ENCODE results near the gene VWA5B2. TPM values are rescaled to one million over a fixed set of nuclear protein-coding genes. Genes with fewer than 3 reads are reported as not detected.
"Not testable (repeated sequence)": the region's sequence is repeated elsewhere in the genome, so short reads cannot be mapped to it uniquely, and the experiment has no call there.

The VWA5B2 gene
- total RNA-seq, 1 experiment from 2014 or later, result not detected

DNA sequence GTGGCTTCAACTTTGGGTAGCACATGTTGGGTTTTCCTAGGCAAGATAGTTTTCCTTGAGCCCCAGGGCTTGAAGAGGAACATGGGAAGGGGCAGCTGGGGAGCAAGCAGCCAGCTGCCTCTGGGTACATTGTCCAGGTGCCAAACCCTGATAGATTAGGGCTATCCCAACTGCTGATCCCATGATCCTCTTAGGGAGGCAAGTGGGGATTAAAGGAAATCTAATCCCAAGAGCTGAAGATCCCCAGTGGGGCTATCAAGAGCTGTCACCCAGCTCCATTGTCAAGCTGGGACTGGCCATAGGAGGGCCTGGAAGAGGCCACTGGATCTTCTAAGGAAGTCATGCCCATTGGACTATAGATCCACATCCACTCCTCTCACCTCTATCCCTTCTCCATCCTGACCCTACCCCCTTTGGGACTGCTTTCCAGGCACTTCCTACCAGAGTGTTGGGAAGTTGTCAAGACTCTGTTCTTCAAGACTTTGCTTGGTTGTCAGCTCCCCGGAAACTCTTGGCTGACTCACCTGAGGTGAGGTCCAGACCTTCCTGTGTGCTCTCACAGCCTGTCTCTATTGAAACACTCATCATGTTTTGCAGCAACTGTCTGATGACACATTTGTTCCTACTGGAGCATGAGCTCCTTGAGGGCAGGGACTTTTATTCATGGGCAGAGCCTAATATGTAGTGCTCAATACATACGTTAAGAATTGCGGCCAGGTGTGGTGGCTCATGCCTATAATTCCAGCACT lies 26.1 kb downstream of the VWA5B2 start:
- Histone ChIP-seq H3K27me3 (peaks cover 4% of the 10 kb centered on the region; the same call in 1 of the 2 replicates), H3K4me3 (no peak overlapping the region), H3K9me3 (no peaks in the 10 kb centered on the region), H3K36me3 (peaks cover 2% of the 10 kb centered on the region; the same call in 1 of the 2 replicates)
- DNase-seq, result no peak

- Histone ChIP-seq H3K4me3 (no peak overlapping the region), H3K9me3 (no peaks in the 10 kb centered on the region), H3K27me3 (peaks cover 15% of the 10 kb centered on the region), H3K36me3 (peaks cover 2% of the 10 kb centered on the region; the same call in 1 of the 2 replicates)
- no peak for DNase-seq
These were observed 27.9 kb downstream of the VWA5B2 start for GRCh38 chr3:184257083-184257915.

DNA sequence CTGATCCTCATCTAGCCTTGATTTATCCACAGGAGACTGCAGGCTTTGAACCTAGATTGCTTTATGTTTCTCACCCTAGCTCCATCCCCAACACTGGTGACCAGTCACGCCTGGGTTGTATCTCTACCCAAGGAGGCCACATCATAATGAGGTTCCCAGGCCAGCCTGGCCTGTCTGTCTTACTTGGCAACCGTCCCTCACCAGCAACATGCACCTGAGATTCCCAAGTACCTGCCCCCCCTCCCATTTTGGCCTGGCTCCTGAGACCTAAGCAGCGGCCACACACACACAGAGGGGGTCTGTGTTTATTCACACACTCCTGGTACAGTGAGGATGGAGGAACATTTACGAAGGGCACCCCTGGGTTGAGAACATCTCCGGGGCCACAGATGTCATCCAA lies 29.5 kb downstream of the VWA5B2 start:
- Histone ChIP-seq H3K9me3 (no peaks in the 10 kb centered on the region), H3K27me3 (peaks cover 15% of the 10 kb centered on the region), H3K4me3 (no peak overlapping the region), H3K36me3 (0 out of 2 replicates have a peak, but pooled peaks cover 2% of the 10 kb centered on the region)
- DNase-seq, result no peak

- Histone ChIP-seq H3K36me3 (0 out of 2 replicates have a peak, but pooled peaks cover 2% of the 10 kb centered on the region), H3K4me3 (no peak overlapping the region), H3K9me3 (no peaks in the 10 kb centered on the region), H3K27me3 (peaks cover 15% of the 10 kb centered on the region)
- DNase-seq, result no peak
These were observed 30.1 kb downstream of the VWA5B2 start for GRCh38 chr3:184259396-184259877.

DNA sequence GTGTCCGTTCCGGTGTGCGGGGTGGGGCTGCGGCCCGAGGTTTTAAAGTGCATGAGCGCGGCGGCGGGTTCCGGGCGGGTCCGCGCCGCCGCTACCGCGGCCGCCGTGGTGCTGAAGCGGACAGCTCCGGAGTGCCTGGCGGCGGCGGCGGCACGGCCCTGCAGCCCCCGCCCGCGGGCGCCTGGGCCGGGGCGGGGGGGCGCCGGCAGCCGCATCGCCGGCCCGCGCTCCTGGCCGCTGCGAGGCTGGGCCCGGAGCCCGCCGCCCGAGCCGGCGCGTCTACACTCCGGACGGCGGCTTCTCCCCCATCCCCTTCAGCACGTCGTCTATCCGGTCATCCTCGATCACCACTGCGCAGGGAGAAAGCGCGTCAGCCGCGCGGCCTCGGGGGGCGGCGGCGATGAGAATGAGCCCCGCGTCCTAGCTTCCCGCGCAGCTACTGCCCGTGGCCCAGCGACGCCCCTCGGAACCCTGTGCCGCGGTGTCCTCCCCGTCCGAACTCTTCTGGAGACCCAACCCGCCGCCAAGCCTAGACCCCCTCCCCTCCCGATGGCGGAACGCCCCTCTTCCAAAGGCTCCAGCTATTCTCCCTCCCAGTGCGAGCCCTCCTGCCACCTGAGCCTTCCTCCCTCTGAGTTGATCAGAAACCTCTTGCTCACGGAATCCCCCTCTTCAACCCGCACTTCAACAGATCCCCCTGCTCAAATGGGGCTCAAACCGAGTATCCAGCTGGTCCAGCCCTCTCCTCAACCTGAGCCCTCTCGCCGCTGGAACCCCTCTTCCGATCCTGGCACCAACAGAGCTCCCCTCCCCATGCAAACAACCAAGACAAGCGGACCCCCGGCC lies 30.7 kb downstream of the VWA5B2 start:
- peak; percentile 51 for DNase-seq
- no peaks in the 10 kb centered on the region for H3K9me3 ChIP-seq
- H3K27me3 ChIP-seq, result peaks cover 15% of the 10 kb centered on the region
- 0 out of 2 replicates have a peak, but pooled peaks cover 2% of the 10 kb centered on the region for H3K36me3 ChIP-seq
- H3K4me3 ChIP-seq, result peak overlapping the region; percentile 53

DNA sequence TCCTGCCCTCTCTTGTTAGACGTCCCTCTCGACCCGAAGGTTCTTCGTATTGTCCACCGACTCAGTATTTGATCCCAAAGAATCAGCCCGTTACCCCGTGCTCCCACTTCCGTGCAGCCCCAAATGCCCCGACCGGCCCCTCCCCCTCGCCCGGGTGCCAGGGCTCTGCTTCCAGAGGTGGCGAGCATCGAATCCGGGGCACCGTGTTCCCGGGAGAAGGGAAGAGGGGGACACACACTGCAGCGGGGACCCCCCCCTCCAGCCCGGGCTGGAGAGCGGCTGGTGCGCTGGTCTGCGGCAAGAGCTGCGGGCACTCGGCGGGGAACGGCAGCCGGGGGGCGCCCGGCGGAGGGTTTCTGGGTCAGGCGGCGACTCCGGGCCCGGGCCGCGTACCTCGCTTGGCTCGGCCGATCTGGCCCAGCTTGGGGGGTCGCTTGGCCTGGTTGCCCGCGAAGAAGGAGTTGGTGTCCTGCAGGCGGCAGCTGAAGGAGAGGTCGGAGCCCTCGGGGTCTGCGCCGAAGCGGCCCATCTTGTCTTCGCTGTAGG lies 31.4 kb downstream of the VWA5B2 start:
- Histone ChIP-seq H3K9me3 (no peaks in the 10 kb centered on the region), H3K36me3 (0 out of 2 replicates have a peak, but pooled peaks cover 2% of the 10 kb centered on the region), H3K4me3 (peak overlapping the region; percentile 53), H3K27me3 (peaks cover 15% of the 10 kb centered on the region)
- no peak for DNase-seq

GRCh38 chr3:184261270-184261853 lies 32.0 kb downstream of the VWA5B2 start, which contains the start of gene CAMK2N2:
Gene CAMK2N2 (minus strand): TSS chr3:184261553. CDS start chr3:184261285, 268 bp downstream.
- Histone ChIP-seq H3K27me3 (peaks cover 15% of the 10 kb centered on the region), H3K9me3 (no peaks in the 10 kb centered on the region), H3K36me3 (0 out of 2 replicates have a peak, but pooled peaks cover 2% of the 10 kb centered on the region), H3K4me3 (peak within 1 kb of the TSS; percentile 53)
- peak; percentile 90 for DNase-seq

DNA sequence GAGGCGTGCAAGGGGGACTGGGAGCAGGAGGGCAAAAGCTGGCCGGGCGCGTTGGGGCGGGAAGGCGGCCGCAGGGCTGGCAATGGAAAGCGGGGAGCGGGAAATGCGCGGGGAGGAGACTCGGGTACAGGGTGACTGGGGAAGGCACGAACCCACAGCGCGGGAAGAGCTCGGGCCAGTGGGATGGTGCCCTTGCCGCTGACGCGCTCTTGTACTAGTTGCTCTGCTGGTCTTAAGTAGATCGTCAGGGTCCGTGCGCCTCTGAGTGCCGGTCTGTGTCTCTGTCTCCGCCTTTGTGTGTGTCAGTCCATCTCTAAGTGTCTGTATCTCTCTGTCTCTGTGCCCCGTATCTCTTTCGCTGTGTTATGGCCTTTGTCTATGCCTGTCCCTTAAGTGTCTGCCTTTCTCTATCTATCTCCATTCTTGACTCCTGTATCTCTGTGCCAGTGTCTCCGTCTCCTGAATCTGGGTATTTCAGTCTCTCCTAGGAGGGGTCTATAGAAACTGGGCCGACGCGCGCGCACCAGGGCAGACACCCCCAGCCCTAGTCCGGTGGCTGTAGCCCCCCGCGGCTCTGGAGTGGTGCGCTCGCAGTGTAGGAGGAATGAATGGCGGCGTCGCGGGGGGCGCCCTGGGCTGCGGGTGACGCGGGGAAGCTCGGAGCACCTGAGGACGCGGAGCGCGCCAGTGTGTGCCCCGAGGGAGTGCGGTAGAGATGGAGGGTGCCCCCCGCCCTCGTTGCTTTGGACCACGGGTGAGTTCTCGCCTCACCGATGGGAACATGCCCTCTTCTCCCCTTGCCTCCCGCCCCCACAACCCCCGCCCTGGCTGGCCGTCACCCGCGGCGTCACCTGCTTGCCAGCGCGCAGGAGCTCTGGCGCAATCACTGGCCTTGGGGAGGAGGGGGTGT lies 32.7 kb downstream of the VWA5B2 start:
- Histone ChIP-seq H3K9me3 (no peaks in the 10 kb centered on the region), H3K27me3 (peaks cover 15% of the 10 kb centered on the region), H3K36me3 (0 out of 2 replicates have a peak, but pooled peaks cover 2% of the 10 kb centered on the region), H3K4me3 (peak overlapping the region; percentile 53)
- no peak for DNase-seq

DNA sequence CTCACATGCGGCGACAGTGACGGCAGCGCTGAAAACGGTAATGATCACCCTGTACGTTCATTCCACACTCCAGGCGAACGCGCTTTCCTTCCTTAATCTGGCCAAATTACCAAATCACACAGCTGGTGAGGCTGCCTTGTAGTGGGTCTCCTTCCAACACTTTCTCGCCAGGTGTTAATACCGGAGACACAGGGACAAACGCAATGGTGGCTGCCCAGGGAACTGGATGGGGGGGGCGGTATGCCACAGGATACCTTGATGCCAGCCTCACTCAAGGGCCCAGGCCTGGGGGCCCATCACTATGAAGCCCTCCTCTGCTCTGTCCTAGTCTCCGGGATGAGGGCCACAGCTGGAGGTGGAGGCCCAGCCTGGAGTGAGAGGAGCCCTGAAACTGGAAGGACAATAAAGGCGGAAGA lies 33.4 kb downstream of the VWA5B2 start:
- Histone ChIP-seq H3K36me3 (0 out of 2 replicates have a peak, but pooled peaks cover 2% of the 10 kb centered on the region), H3K9me3 (no peaks in the 10 kb centered on the region), H3K27me3 (peaks cover 15% of the 10 kb centered on the region), H3K4me3 (no peak overlapping the region)
- no peak for DNase-seq

DNA sequence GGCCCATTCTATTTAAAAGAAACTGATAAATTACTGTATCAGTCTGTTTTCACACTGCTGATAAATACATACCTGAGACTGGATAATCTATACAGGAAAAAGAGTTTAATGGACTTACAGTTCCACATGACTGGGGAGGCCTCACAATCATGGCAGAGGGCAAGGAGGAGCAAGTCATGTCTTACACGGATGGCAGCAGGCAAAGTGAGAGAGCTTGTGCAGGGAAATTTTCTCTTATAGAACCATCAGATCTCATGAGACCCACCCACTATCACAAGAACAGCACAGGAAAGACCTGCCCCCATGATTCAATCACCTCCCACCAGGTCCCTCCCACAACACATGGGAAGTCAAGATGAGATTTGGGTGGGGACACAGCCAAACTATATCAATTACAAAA lies 37.9 kb downstream of the VWA5B2 start:
- H3K27me3 ChIP-seq, result not testable (repeated sequence)

GRCh38 chr3:184272269-184272668 lies 42.9 kb downstream of the VWA5B2 start:
- peaks cover 11% of the 10 kb centered on the region; the same call in 1 of the 2 replicates for H3K27me3 ChIP-seq
- no peak overlapping the region for H3K4me3 ChIP-seq
- H3K36me3 ChIP-seq, result no peaks in the 10 kb centered on the region
- no peaks in the 10 kb centered on the region for H3K9me3 ChIP-seq
- no peak for DNase-seq

More for the DNA sequence above, 37.9 kb downstream of the VWA5B2 start:
- not testable (repeated sequence) for DNase-seq, H3K36me3 ChIP-seq, H3K4me3 ChIP-seq, H3K9me3 ChIP-seq

GRCh38 chr3:184275381-184275701 lies 46.0 kb downstream of the VWA5B2 start:
- Histone ChIP-seq H3K9me3 (no peaks in the 10 kb centered on the region), H3K4me3 (no peak overlapping the region), H3K36me3 (no peaks in the 10 kb centered on the region), H3K27me3 (peaks cover 5% of the 10 kb centered on the region; the same call in 1 of the 2 replicates)
- no peak for DNase-seq

- Histone ChIP-seq H3K4me3 (no peak within 1 kb of the TSS), H3K27me3 (peaks cover 5% of the 10 kb centered on the region; the same call in 1 of the 2 replicates)
These were observed 46.9 kb downstream of the VWA5B2 start, which contains the start of gene ECE2 for GRCh38 chr3:184275961-184276910. Gene ECE2 (plus strand): TSS chr3:184276022. CDS start chr3:184276154, 132 bp downstream.

DNA sequence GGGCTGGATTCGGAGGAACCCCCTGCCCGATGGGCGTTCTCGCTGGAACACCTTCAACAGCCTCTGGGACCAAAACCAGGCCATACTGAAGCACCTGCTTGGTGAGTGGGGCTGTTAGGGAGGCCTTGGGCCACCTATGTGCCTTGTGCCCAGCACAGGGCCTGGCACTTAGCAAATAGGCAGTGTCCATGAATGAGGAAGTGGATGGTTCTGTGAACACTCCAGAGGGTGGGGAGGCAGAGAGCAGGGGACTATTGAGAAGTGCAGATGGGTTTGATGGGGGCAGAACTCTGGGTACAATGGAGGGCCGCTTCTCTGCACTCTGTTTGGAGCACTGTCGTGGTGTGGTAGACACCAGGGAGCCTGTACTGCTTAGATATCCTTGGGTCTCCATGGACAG lies 48.0 kb downstream of the VWA5B2 start:
- Histone ChIP-seq H3K36me3 (no peaks in the 10 kb centered on the region), H3K27me3 (peaks cover 5% of the 10 kb centered on the region; the same call in 1 of the 2 replicates), H3K9me3 (no peaks in the 10 kb centered on the region), H3K4me3 (no peak overlapping the region)
- no peak for DNase-seq

More at GRCh38 chr3:184275961-184276910, 46.9 kb downstream of the VWA5B2 start, which contains the start of gene ECE2:
- no peaks in the 10 kb centered on the region for H3K9me3 ChIP-seq
- DNase-seq, result peak; percentile 43
- H3K36me3 ChIP-seq, result no peaks in the 10 kb centered on the region

All from MG63 (cell line).